Liver (tissue), 9 donors: ENCODE measurements around the gene GRIN2D. TPM values are rescaled to one million over a fixed set of nuclear protein-coding genes. Genes with fewer than 3 reads are reported as not detected.

Source experiments
- DNase-seq: peaks from one replicate; pipeline ENCODE4 v3.0.0-alpha.2; 2017; ENCODE audit warnings: low spot score
- H3K27ac ChIP-seq, 2 donors: one replicate each; pipeline ENCODE4 v1.7.0; 2013; ENCODE audit warnings: inconsistent platforms in 2 of 2, low read length in 2 of 2, control low read depth in 1 of 2, low read depth in 1 of 2, mild to moderate bottlenecking in 1 of 2
- H3K27me3 ChIP-seq, 4 donors: one replicate each; pipeline versions ENCODE4 v1.6.1 to v1.7.0; 2013; ENCODE audit warnings: low read length in 3 of 4, inconsistent platforms in 1 of 4, mild to moderate bottlenecking in 1 of 4, moderate library complexity in 1 of 4; ENCODE audit not compliant: control insufficient read depth in 4 of 4, insufficient read depth in 4 of 4
- H3K36me3 ChIP-seq, 4 donors: one replicate each; pipeline versions ENCODE4 v1.6.1 to v1.7.0; 2013; ENCODE audit warnings: low read length in 3 of 4, mild to moderate bottlenecking in 3 of 4, low read depth in 1 of 4, moderate library complexity in 1 of 4; ENCODE audit not compliant: control insufficient read depth in 4 of 4, insufficient read depth in 3 of 4
- H3K4me1 ChIP-seq, 4 donors: one replicate each; pipeline versions ENCODE4 v1.6.1 to v1.7.0; 2013; ENCODE audit warnings: low read length in 3 of 4, mild to moderate bottlenecking in 3 of 4, moderate library complexity in 1 of 4; ENCODE audit not compliant: control insufficient read depth in 4 of 4, insufficient read depth in 4 of 4
- H3K4me3 ChIP-seq, 3 donors: one replicate each; pipeline versions ENCODE4 v1.6.1 to v1.7.0; 2013; ENCODE audit warnings: low read length in 3 of 3, control low read depth in 1 of 3, low read depth in 1 of 3, mild to moderate bottlenecking in 1 of 3
- H3K9ac ChIP-seq, 2 donors: one replicate each; pipeline ENCODE4 v1.7.0; 2013; ENCODE audit warnings: low read length in 2 of 2, mild to moderate bottlenecking in 2 of 2, moderate library complexity in 2 of 2, control low read depth in 1 of 2, low read depth in 1 of 2
- H3K9me3 ChIP-seq, 4 donors: one replicate each; pipeline versions ENCODE4 v1.6.1 to v1.7.0; 2013; ENCODE audit warnings: low read length in 3 of 4; ENCODE audit not compliant: control insufficient read depth in 4 of 4
- EGR1 ChIP-seq, 2 donors: IDR thresholded peaks; 2 replicates each; pipeline ENCODE4 v1.6.1; 2016 to 2018; ENCODE audit warnings: antibody characterized with exemption in 2 of 2, low read depth in 2 of 2
- FOXA1 ChIP-seq: IDR thresholded peaks from 2 replicates; pipeline ENCODE4 v1.6.1; 2016; ENCODE audit warnings: antibody characterized with exemption
- FOXA2 ChIP-seq: IDR thresholded peaks from 2 replicates; pipeline ENCODE4 v1.6.1; 2016; ENCODE audit warnings: antibody characterized with exemption
- GABPA ChIP-seq, 2 donors: IDR thresholded peaks in 1 of 2; conservative IDR thresholded peaks in 1 of 2; 2 replicates each; pipeline ENCODE4 v1.6.1; 2016; ENCODE audit warnings: antibody characterized with exemption in 2 of 2, mild to moderate bottlenecking in 1 of 2, moderate library complexity in 1 of 2
- JUND ChIP-seq, 2 donors: IDR thresholded peaks; 2 replicates each; pipeline ENCODE4 v1.6.1; 2016; ENCODE audit warnings: antibody characterized with exemption in 2 of 2
- NR2F2 ChIP-seq: IDR thresholded peaks from 2 replicates; pipeline ENCODE4 v1.6.1; 2016; ENCODE audit warnings: antibody characterized with exemption
- RAD21 ChIP-seq, 2 donors: IDR thresholded peaks; 2 replicates each; pipeline ENCODE4 v1.6.1; 2016; ENCODE audit warnings: antibody characterized with exemption in 2 of 2, mild to moderate bottlenecking in 2 of 2
- SP1 ChIP-seq: IDR thresholded peaks from 2 replicates; pipeline ENCODE4 v1.6.1; 2018; ENCODE audit warnings: antibody characterized with exemption, mild to moderate bottlenecking
- TAF1 ChIP-seq: conservative IDR thresholded peaks from 2 replicates; pipeline ENCODE4 v1.6.1; 2016; ENCODE audit warnings: antibody characterized with exemption, mild to moderate bottlenecking
- YY1 ChIP-seq: IDR thresholded peaks from 2 replicates; pipeline ENCODE4 v1.6.1; 2016; ENCODE audit warnings: antibody characterized with exemption, mild to moderate bottlenecking
- WGBS: extraction: QIAGEN DNeasy Blood & Tissue Kit; methylation state at CpG from one replicate; pipeline ENCODE4 v1.1.7; 2013; 5-methylcytosine and 5-hydroxymethylcytosine counted together
- polyA plus RNA-seq, 2 donors: library from polyadenylated mRNA; stranded (reverse) in 1 of 2; unstranded in 1 of 2; fragments of 200-250 nt in 1 of 2; fragments of >200 nt in 1 of 2; fragmentation: Nextera tagmentation in 1 of 2; extraction: Ambion mirVana in 1 of 2; gene quantifications; one replicate each; pipeline versions ENCODE4 v1.2.1 to v1.2.3, GENCODE V29; 2013 to 2015
- total RNA-seq, 2 donors: library from RNA; depleted of rRNA; stranded (reverse); fragments of >200 nt; gene quantifications; one replicate each; pipeline ENCODE4 v1.2.3, GENCODE V29; 2014
- TF ChIP-seq, protein P1 (sequence below): IDR thresholded peaks from 2 replicates; pipeline ENCODE4 v1.6.1; 2016; ENCODE audit warnings: antibody characterized with exemption
- TF ChIP-seq, protein P2 (sequence below): IDR thresholded peaks from 2 replicates; pipeline ENCODE4 v1.6.1; 2016; ENCODE audit warnings: antibody characterized with exemption
- TF ChIP-seq, protein P3 (sequence below): IDR thresholded peaks from 2 replicates; pipeline ENCODE4 v1.6.1; 2016; ENCODE audit warnings: antibody characterized with exemption
- TF ChIP-seq, protein P4 (sequence below): IDR thresholded peaks from 2 replicates; pipeline ENCODE4 v1.6.1; 2016; ENCODE audit warnings: antibody characterized with exemption, mild to moderate bottlenecking
- donor health status: healthy.
- donor health status: healthy.
- donor health status: healthy.
- donor health status: healthy.
- donor health status: healthy.

Gene GRIN2D
- total and polyA plus RNA-seq, 4 donors: 0.13 to 0.33 (median 0.17) TPM; not detected in 1

DNA sequence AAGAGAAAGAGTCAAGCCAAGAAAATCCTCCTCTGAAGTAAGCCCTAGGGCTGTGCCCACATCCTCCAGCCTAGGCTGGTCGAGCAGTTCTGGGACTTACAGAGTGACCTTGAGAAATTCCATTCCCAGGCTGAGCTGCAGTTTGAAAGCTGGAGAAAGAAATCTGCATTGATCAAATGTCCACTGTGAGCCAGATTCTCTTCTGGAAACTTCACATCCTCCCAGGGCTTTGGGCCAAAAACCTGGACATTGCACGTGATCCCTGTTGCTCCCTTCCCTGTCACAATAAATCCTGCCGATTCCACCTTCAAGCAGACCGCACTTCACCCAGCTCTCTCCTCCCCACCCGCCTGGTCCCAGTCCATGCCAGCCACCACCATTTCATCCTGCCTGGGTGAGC is 45.4 kb upstream of the GRIN2D start:
- WGBS: 45% methylated on average over 5 of the region's 5 CpGs
- Histone ChIP-seq H3K36me3 (no peaks in the 10 kb centered on the region), H3K27ac (no peak overlapping the region), H3K27me3 (no peaks in the 10 kb centered on the region), H3K9me3 (no peaks in the 10 kb centered on the region), H3K9ac (no peak overlapping the region), H3K4me3 (no peak overlapping the region), H3K4me1 (no peaks in the 10 kb centered on the region)
- no peak for DNase-seq
- TF ChIP-seq YY1 (no peak), EGR1 (IDR thresholded peaks at IDR 0.05; ENCODE audit: low read depth in 2 of 2) (no peak), GABPA (IDR thresholded peaks at IDR 0.05 in 1 of 2, conservative IDR thresholded peaks at IDR 0.05 in 1 of 2) (no peak), FOXA2 (no peak), RAD21 (IDR thresholded peaks at IDR 0.05) (no peak), JUND (IDR thresholded peaks at IDR 0.05) (no peak), FOXA1 (no peak), TAF1 (no peak)
- TF ChIP-seq, protein P1, sequence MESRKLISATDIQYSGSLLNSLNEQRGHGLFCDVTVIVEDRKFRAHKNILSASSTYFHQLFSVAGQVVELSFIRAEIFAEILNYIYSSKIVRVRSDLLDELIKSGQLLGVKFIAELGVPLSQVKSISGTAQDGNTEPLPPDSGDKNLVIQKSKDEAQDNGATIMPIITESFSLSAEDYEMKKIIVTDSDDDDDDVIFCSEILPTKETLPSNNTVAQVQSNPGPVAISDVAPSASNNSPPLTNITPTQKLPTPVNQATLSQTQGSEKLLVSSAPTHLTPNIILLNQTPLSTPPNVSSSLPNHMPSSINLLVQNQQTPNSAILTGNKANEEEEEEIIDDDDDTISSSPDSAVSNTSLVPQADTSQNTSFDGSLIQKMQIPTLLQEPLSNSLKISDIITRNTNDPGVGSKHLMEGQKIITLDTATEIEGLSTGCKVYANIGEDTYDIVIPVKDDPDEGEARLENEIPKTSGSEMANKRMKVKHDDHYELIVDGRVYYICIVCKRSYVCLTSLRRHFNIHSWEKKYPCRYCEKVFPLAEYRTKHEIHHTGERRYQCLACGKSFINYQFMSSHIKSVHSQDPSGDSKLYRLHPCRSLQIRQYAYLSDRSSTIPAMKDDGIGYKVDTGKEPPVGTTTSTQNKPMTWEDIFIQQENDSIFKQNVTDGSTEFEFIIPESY: no peak
- TF ChIP-seq, protein P2, sequence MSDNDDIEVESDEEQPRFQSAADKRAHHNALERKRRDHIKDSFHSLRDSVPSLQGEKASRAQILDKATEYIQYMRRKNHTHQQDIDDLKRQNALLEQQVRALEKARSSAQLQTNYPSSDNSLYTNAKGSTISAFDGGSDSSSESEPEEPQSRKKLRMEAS: no peak
- TF ChIP-seq, protein P3, sequence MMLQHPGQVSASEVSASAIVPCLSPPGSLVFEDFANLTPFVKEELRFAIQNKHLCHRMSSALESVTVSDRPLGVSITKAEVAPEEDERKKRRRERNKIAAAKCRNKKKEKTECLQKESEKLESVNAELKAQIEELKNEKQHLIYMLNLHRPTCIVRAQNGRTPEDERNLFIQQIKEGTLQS: no peak

DNA sequence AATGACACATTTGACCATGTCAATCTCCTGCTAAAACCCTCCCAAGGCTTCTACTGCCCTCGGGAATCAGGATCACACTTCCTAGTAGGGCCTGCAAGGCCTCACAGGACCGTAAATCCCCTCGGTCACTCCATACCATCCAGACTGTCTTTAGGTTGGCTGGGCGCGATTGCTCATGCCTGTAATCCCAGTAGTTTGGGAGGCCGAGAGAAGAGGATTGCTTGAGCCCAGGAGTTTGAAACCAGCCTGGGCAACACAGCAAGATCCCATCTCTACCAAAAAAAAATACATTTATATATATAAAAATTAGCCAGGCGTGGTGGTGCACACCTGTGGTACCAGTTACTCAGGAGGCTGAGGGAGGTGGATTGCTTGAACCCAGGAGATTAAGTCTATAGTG is 44.7 kb upstream of the GRIN2D start:
- 95% methylated on average over 7 of the region's 7 CpGs for WGBS
- no peak overlapping the region for H3K4me3 ChIP-seq
- TF ChIP-seq, protein P1: no peak
- no peak for TF ChIP-seq TAF1
- TF ChIP-seq FOXA2: no peak
- TF ChIP-seq, protein P2: no peak
- no peak for TF ChIP-seq NR2F2
- TF ChIP-seq, protein P4, sequence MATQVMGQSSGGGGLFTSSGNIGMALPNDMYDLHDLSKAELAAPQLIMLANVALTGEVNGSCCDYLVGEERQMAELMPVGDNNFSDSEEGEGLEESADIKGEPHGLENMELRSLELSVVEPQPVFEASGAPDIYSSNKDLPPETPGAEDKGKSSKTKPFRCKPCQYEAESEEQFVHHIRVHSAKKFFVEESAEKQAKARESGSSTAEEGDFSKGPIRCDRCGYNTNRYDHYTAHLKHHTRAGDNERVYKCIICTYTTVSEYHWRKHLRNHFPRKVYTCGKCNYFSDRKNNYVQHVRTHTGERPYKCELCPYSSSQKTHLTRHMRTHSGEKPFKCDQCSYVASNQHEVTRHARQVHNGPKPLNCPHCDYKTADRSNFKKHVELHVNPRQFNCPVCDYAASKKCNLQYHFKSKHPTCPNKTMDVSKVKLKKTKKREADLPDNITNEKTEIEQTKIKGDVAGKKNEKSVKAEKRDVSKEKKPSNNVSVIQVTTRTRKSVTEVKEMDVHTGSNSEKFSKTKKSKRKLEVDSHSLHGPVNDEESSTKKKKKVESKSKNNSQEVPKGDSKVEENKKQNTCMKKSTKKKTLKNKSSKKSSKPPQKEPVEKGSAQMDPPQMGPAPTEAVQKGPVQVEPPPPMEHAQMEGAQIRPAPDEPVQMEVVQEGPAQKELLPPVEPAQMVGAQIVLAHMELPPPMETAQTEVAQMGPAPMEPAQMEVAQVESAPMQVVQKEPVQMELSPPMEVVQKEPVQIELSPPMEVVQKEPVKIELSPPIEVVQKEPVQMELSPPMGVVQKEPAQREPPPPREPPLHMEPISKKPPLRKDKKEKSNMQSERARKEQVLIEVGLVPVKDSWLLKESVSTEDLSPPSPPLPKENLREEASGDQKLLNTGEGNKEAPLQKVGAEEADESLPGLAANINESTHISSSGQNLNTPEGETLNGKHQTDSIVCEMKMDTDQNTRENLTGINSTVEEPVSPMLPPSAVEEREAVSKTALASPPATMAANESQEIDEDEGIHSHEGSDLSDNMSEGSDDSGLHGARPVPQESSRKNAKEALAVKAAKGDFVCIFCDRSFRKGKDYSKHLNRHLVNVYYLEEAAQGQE: no peak
- TF ChIP-seq, protein P3: no peak
- TF ChIP-seq GABPA (IDR thresholded peaks at IDR 0.05 in 1 of 2, conservative IDR thresholded peaks at IDR 0.05 in 1 of 2): no peak
- TF ChIP-seq SP1: no peak
- no peak for DNase-seq
- no peaks in the 10 kb centered on the region for H3K9me3 ChIP-seq
- H3K27ac ChIP-seq: no peak overlapping the region
- no peaks in the 10 kb centered on the region for H3K36me3 ChIP-seq
- H3K4me1 ChIP-seq: no peaks in the 10 kb centered on the region
- H3K9ac ChIP-seq: no peak overlapping the region
- no peaks in the 10 kb centered on the region for H3K27me3 ChIP-seq
